Gastrocnemius medialis (tissue), 4 donors: ENCODE measurements around the gene COL6A3. TPM values are rescaled to one million over a fixed set of nuclear protein-coding genes. Genes with fewer than 3 reads are reported as not detected.

Source experiments
- ATAC-seq, 2 donors: fragments of 150-250 bp; one replicate each; pipeline ENCODE4 v1.9.1; 2016
- DNase-seq, 2 donors: peaks; one replicate each; pipeline ENCODE4 v3.0.0-alpha.2; 2019
- H3K27ac ChIP-seq, 4 donors: fragments of 200-600 bp; sonication (generic); 1 replicate in 1 of 4; 2 replicates in 3 of 4; pipeline ENCODE4 v1.5.1; 2016 to 2018; ENCODE audit warnings: mild to moderate bottlenecking in 2 of 4, moderate library complexity in 1 of 4
- H3K27me3 ChIP-seq, 3 donors: fragments of 200-600 bp; sonication (generic) in 2 of 3; 1 replicate in 1 of 3; 2 replicates in 2 of 3; pipeline versions ENCODE4 v1.5.1 to v1.6.0; 2016 to 2019; ENCODE audit warnings: mild to moderate bottlenecking in 1 of 3, moderate library complexity in 1 of 3
- H3K36me3 ChIP-seq, 2 donors: fragments of 200-600 bp; sonication (generic) in 1 of 2; one replicate each; pipeline ENCODE4 v1.5.1; 2017 to 2018
- H3K4me1 ChIP-seq, 2 donors: fragments of 200-600 bp; sonication (generic) in 1 of 2; one replicate each; pipeline ENCODE4 v1.5.1; 2016 to 2017; ENCODE audit warnings: mild to moderate bottlenecking in 2 of 2
- H3K4me3 ChIP-seq, 4 donors: fragments of 200-600 bp; sonication (generic) in 3 of 4; 1 replicate in 1 of 4; 2 replicates in 3 of 4; pipeline ENCODE4 v1.5.1; 2016 to 2019; ENCODE audit warnings: mild to moderate bottlenecking in 2 of 4
- H3K9me3 ChIP-seq, 3 donors: fragments of 200-600 bp; sonication (generic) in 2 of 3; 1 replicate in 1 of 3; 2 replicates in 2 of 3; pipeline ENCODE4 v1.5.1; 2016 to 2019
- POLR2A ChIP-seq, 2 donors: fragments of 450-650 bp; IDR thresholded peaks; one replicate each; pipeline ENCODE4 v1.6.1; 2017; ENCODE audit warnings: antibody characterized with exemption in 2 of 2, mild to moderate bottlenecking in 2 of 2, moderate library complexity in 2 of 2
- in situ Hi-C, 4 donors: fragments of 200-750 bp; cut with MboI; loops; one replicate each; pipeline versions ENCODE4 v1.15.0 to v1.8.0; 2017; ENCODE audit warnings: low sequenced_read_pairs in 4 of 4
- intact Hi-C: fragments of 100-400 bp; cut with DNase I; formaldehyde crosslinking; loops from one replicate; pipeline ENCODE4 v1.15.1; 2023; ENCODE audit warnings: low total_unique reads
- total RNA-seq, 4 donors: library from RNA; depleted of rRNA; stranded (reverse); fragments of >200 nt; gene quantifications; one replicate each; pipeline versions ENCODE4 v1.1.0 to v1.2.3, GENCODE V29; 2016
- TF ChIP-seq, protein P1 (sequence below), 5 experiments: fragments of 450-650 bp in 3 of 5; fragments of 200-600 bp in 2 of 5; sonication (generic) in 2 of 5; IDR thresholded peaks in 4 of 5; conservative IDR thresholded peaks in 1 of 5; 1 replicate in 4 of 5; 2 replicates in 1 of 5; pipeline ENCODE4 v1.5.1; 2016 to 2019; ENCODE audit warnings: antibody characterized with exemption in 5 of 5, mild to moderate bottlenecking in 3 of 5, moderate library complexity in 3 of 5

COL6A3 gene
- total RNA-seq, 4 donors from 2014 or later, result 45.3 to 150 (median 108) TPM

DNA sequence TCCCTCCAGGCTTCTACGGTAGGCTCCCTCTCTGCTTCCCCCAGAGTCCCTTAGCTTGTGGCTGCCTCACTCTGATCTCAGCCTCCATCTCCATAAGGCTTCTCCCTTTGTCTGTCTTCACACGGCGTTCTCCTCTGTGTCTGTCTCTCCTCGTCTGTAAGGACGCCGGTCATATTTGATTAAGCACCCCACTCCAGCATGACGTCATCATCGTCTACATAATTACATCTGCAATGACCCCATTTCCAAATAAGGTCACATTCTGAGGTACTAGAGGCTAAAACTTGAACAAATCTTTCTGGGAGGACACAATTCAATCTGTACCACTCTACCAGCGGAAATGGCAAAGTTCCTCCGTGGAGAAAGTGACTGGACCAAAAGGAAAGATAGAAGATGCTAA, 8.3 kb upstream of the COL6A3 start:
- no peaks in the 10 kb centered on the region for H3K9me3 ChIP-seq
- DNase-seq, result no peak
- no peaks in the 10 kb centered on the region for H3K27me3 ChIP-seq
- intact Hi-C loops, result no loop called here
- H3K27ac ChIP-seq, result peak overlapping the region; percentile 62 to 80 (median 72)
- no peaks in the 10 kb centered on the region for H3K36me3 ChIP-seq
- TF ChIP-seq, protein P1, sequence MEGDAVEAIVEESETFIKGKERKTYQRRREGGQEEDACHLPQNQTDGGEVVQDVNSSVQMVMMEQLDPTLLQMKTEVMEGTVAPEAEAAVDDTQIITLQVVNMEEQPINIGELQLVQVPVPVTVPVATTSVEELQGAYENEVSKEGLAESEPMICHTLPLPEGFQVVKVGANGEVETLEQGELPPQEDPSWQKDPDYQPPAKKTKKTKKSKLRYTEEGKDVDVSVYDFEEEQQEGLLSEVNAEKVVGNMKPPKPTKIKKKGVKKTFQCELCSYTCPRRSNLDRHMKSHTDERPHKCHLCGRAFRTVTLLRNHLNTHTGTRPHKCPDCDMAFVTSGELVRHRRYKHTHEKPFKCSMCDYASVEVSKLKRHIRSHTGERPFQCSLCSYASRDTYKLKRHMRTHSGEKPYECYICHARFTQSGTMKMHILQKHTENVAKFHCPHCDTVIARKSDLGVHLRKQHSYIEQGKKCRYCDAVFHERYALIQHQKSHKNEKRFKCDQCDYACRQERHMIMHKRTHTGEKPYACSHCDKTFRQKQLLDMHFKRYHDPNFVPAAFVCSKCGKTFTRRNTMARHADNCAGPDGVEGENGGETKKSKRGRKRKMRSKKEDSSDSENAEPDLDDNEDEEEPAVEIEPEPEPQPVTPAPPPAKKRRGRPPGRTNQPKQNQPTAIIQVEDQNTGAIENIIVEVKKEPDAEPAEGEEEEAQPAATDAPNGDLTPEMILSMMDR (IDR thresholded peaks at IDR 0.05 in 4 of 5, conservative IDR thresholded peaks at IDR 0.05 in 1 of 5), result no peak
- no peak for TF ChIP-seq POLR2A (IDR thresholded peaks at IDR 0.05)
- H3K4me1 ChIP-seq, result peaks cover 7 to 16% of the 10 kb centered on the region in 2 donors
- H3K4me3 ChIP-seq, result no peak overlapping the region
- in situ Hi-C loops, result loop anchor here (5.0 to 10.0 kb wide), 3 partner anchors 50 to 55 kb away; no protein-coding TSS in a partner anchor
- ATAC-seq, result peak in 1 of 2 donors; percentile 20

DNA sequence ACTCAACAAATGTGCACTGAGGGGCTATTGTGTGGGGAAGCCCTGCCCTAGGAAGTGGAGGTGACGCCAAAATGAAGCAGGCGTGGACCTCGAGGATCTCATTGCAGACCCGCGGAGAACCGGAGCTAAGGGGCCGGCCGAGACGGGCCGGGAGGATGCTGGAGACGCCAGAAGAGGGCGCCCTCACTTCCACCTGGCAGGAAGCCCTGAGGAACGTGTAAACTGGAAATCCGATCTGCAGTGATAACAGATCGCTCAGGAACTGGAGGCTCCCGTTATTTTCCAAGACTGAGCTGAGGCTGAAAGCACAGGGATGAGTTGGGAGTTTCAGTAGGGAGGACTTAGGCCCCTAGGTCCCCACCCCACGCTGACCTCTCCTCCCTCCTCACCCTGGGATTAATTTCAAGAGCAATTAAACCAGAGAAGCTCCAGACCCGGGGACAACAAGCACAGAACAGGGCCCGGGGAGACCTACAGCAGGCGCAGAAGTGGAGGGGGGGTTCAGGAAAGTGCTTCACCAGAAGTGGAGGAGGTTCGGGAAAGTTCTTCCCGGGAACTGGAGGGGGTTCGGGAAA, 7.7 kb upstream of the COL6A3 start:
- Histone ChIP-seq H3K36me3 (no peaks in the 10 kb centered on the region), H3K9me3 (no peaks in the 10 kb centered on the region), H3K4me1 (peaks cover 7 to 16% of the 10 kb centered on the region in 2 donors), H3K4me3 (peak overlapping the region; percentile 19 to 26 (median 20)), H3K27me3 (no peaks in the 10 kb centered on the region), H3K27ac (peak overlapping the region; percentile 62 to 80 (median 72))
- peak in 1 of 2 donors; percentile 18 for TF ChIP-seq POLR2A (IDR thresholded peaks at IDR 0.05)
- TF ChIP-seq, protein P1 (IDR thresholded peaks at IDR 0.05 in 4 of 5, conservative IDR thresholded peaks at IDR 0.05 in 1 of 5), result peak; percentile 81 to 91 (median 88)
- ATAC-seq (peak; percentile 97 to 98), DNase-seq (peak; percentile 74 to 83)
- intact Hi-C loops, result loop anchor here (1.0 kb wide), 1 partner anchor 54 kb away; no protein-coding TSS in a partner anchor
- in situ Hi-C loops, result loop anchor here (5.0 to 10.0 kb wide), 3 partner anchors 51 to 56 kb away; no protein-coding TSS in a partner anchor

DNA sequence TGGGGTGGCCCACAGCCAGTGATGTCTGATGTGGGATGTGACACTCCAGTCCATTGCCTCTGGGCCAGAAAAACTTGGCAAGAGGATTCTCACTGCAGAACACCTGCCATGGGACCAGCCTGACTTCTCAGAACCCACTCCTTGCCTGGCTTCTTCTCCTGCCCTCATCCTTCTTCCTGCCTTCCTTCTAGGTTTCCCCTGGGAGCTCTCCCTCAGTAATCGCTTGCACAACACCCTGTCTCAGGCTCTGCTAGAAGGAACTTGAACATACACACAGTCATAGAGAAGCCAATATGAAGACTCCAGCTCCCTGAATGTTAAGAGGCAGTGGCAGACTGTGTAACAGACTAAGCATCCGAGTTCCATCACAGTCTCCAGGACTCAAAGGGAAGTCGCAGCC, 4.3 kb upstream of the COL6A3 start:
- peak overlapping the region in 1 of 4 donors; percentile 1 for H3K27ac ChIP-seq
- no peak for DNase-seq
- H3K27me3 ChIP-seq, result no peaks in the 10 kb centered on the region
- in situ Hi-C loops, result loop anchor here in 2 of 4 donors (10.0 kb wide), 1 partner anchor 293 kb away; no protein-coding TSS in a partner anchor
- intact Hi-C loops, result no loop called here
- peaks cover 7 to 16% of the 10 kb centered on the region in 2 donors for H3K4me1 ChIP-seq
- TF ChIP-seq, protein P1 (IDR thresholded peaks at IDR 0.05 in 4 of 5, conservative IDR thresholded peaks at IDR 0.05 in 1 of 5), result no peak
- ATAC-seq, result no peak
- no peaks in the 10 kb centered on the region for H3K9me3 ChIP-seq
- H3K4me3 ChIP-seq, result no peak overlapping the region
- no peaks in the 10 kb centered on the region for H3K36me3 ChIP-seq

DNA sequence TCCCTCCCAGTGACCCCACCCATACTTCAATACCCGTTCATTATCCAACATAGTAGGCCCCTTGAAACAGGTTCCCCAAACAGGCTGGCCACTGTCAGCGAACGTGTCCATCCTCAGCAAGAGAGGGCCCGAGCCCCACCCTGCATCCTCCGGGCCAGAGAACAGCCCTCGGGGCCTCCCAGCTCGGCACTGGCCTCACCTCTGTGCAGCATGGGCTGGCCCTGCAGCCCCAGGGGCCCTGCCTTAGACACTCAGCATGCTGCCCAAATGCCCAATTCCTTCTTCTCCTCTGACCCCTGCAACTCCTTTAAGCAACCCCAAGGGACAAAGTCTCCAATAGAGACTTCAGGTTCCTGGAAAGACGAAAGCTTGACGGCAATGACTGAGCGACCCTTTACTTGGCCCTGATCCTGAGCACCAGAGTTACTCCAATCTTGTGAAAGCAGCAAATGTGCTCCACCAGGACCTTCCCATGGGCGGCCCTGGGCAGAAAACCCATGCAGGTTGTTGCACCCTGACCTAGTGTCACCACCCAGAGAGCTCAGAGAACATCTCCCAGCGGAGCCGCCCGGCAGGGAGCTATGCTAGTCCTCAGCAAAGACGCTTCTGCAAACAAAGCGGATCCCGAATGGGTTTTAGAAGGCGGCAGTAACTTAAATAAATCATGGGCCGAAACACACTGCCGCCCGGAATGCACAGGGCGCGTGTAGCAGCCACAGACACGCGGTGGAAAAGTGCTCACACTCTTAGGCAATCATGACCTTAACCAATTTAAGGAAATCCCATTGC, 782 bp downstream of the COL6A3 start:
- in situ Hi-C loops (loop anchor here in 2 of 4 donors (10.0 kb wide), 1 partner anchor 288 kb away; no protein-coding TSS in a partner anchor), intact Hi-C loops (loop anchor here (5.0 kb wide), 2 partner anchors 181 to 291 kb away; no protein-coding TSS in a partner anchor)
- Histone ChIP-seq H3K9me3 (no peaks in the 10 kb centered on the region), H3K27ac (peak overlapping the region; percentile 71 to 80 (median 77)), H3K4me1 (peaks cover 0 to 4% of the 10 kb centered on the region in 2 donors), H3K36me3 (no peaks in the 10 kb centered on the region), H3K27me3 (no peaks in the 10 kb centered on the region), H3K4me3 (peak overlapping the region; percentile 27 to 54 (median 36))
- DNase-seq (no peak), ATAC-seq (no peak)
- TF ChIP-seq POLR2A (IDR thresholded peaks at IDR 0.05), result no peak
- TF ChIP-seq, protein P1 (IDR thresholded peaks at IDR 0.05 in 4 of 5, conservative IDR thresholded peaks at IDR 0.05 in 1 of 5), result no peak
